A549 (cell line): ENCODE results near the gene CRB2.

Source experiments
- CBX8 ChIP-seq: fragments of 200-600 bp; sonication (generic); IDR thresholded peaks from 2 replicates; pipeline ENCODE4 v1.6.1; 2016
- CEBPB ChIP-seq, 2 experiments: fragments of >200 bp in 1 of 2; sonication (Bioruptor Twin) in 1 of 2; formaldehyde crosslinking in 1 of 2; IDR thresholded peaks; 2 replicates each; pipeline ENCODE4 v1.6.1; 2012 to 2016
- ESRRA ChIP-seq: fragments of 150-350 bp; IDR thresholded peaks from 2 replicates; pipeline ENCODE4 v1.6.1; 2014; ENCODE audit warnings: mild to moderate bottlenecking, low read length, borderline replicate concordance
- JUN ChIP-seq, 2 experiments: fragments of >200 bp; sonication (Bioruptor Twin); formaldehyde crosslinking; IDR thresholded peaks; 2 replicates in 1 of 2; 3 replicates in 1 of 2; pipeline ENCODE4 v1.6.1; 2016 to 2017
- MYC ChIP-seq: IDR thresholded peaks from 2 replicates; pipeline ENCODE4 v1.6.1; 2012; ENCODE audit warnings: mild to moderate bottlenecking, inconsistent platforms, low read length, improper control_type of control experiment, borderline replicate concordance
- NPAS2 ChIP-seq: fragments of 250-450 bp; sonication (Bioruptor Pico); IDR thresholded peaks from 2 replicates; pipeline ENCODE4 v1.8.0; 2022; ENCODE audit warnings: mild to moderate bottlenecking, moderate library complexity, borderline replicate concordance
- POLR2A ChIP-seq: IDR thresholded peaks from 2 replicates; pipeline ENCODE4 v1.6.1; 2012; ENCODE audit warnings: mild to moderate bottlenecking, low read length
- RAD21 ChIP-seq, 2 experiments: fragments of >200 bp in 1 of 2; sonication (Bioruptor Twin) in 1 of 2; formaldehyde crosslinking in 1 of 2; IDR thresholded peaks in 1 of 2; conservative IDR thresholded peaks in 1 of 2; 2 replicates in 1 of 2; 3 replicates in 1 of 2; pipeline ENCODE4 v1.6.1; 2012 to 2018; ENCODE audit warnings: inconsistent platforms in 1 of 2
- RCOR1 ChIP-seq: fragments of 150-350 bp; IDR thresholded peaks from 2 replicates; pipeline ENCODE4 v1.6.1; 2014; ENCODE audit warnings: antibody characterized with exemption, low read length, low read depth
- RFX5 ChIP-seq: fragments of 450-650 bp; IDR thresholded peaks from 2 replicates; pipeline ENCODE4 v1.7.1; 2014; ENCODE audit warnings: antibody characterized with exemption, mild to moderate bottlenecking, moderate library complexity
- TF ChIP-seq, protein P1 (sequence below): fragments of >200 bp; sonication (Bioruptor Twin); formaldehyde crosslinking; IDR thresholded peaks from 3 replicates; pipeline ENCODE4 v1.5.1; 2016
- TF ChIP-seq, protein P2 (sequence below): fragments of 450-650 bp; IDR thresholded peaks from 2 replicates; pipeline ENCODE4 v1.6.1; 2014; ENCODE audit warnings: antibody characterized with exemption
- TF ChIP-seq, protein P3 (sequence below): fragments of >200 bp; sonication (Bioruptor Twin); formaldehyde crosslinking; IDR thresholded peaks from 3 replicates; pipeline ENCODE4 v1.6.1; 2016
- TF ChIP-seq, protein P4 (sequence below): fragments of 250-450 bp; sonication (Bioruptor Pico); IDR thresholded peaks from 2 replicates; pipeline ENCODE4 v1.5.0; 2021; ENCODE audit warnings: mild to moderate bottlenecking, moderate library complexity, borderline replicate concordance

DNA sequence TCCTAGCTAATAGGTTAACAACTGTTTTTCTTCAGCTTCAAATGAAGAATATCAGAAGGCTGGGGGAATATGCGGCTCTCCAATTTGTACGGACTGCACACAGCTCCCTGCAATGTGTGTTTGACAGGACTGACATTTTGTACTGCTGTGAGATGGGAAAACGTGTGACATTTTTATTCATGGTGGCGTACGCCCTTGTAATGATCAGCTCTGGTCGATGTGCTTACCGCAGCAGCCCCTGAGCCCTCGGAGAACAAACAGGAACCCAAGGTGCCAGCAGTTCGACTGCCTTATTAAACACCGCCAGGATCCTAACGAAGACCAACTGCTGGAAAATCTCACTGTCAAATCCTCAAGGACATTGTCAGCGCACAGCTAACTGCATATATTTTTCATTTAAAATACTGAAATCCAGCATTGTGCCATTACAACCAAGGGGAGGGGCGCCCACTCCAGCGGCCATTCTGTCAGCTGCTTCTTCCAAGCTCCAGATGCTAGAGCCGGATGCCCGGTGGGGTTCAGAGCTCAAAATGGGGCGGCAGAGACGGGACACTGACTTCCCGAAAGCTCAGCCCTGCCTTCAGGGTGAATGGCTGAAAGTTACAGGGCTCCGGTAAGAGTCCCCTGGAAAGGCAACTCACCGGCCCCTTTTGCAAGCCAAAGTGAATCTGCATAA lies 66.8 kb downstream of the CRB2 start:
- no peak for TF ChIP-seq RCOR1
- TF ChIP-seq, protein P1, sequence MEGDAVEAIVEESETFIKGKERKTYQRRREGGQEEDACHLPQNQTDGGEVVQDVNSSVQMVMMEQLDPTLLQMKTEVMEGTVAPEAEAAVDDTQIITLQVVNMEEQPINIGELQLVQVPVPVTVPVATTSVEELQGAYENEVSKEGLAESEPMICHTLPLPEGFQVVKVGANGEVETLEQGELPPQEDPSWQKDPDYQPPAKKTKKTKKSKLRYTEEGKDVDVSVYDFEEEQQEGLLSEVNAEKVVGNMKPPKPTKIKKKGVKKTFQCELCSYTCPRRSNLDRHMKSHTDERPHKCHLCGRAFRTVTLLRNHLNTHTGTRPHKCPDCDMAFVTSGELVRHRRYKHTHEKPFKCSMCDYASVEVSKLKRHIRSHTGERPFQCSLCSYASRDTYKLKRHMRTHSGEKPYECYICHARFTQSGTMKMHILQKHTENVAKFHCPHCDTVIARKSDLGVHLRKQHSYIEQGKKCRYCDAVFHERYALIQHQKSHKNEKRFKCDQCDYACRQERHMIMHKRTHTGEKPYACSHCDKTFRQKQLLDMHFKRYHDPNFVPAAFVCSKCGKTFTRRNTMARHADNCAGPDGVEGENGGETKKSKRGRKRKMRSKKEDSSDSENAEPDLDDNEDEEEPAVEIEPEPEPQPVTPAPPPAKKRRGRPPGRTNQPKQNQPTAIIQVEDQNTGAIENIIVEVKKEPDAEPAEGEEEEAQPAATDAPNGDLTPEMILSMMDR = no peak
- no peak for TF ChIP-seq POLR2A
- TF ChIP-seq, protein P2, sequence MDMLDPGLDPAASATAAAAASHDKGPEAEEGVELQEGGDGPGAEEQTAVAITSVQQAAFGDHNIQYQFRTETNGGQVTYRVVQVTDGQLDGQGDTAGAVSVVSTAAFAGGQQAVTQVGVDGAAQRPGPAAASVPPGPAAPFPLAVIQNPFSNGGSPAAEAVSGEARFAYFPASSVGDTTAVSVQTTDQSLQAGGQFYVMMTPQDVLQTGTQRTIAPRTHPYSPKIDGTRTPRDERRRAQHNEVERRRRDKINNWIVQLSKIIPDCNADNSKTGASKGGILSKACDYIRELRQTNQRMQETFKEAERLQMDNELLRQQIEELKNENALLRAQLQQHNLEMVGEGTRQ = no peak
- no peak for TF ChIP-seq RFX5
- no peak for TF ChIP-seq ESRRA
- TF ChIP-seq RAD21 (conservative IDR thresholded peaks at IDR 0.05 in 1 of 2, IDR thresholded peaks at IDR 0.05 in 1 of 2) = no peak
- TF ChIP-seq, protein P3, sequence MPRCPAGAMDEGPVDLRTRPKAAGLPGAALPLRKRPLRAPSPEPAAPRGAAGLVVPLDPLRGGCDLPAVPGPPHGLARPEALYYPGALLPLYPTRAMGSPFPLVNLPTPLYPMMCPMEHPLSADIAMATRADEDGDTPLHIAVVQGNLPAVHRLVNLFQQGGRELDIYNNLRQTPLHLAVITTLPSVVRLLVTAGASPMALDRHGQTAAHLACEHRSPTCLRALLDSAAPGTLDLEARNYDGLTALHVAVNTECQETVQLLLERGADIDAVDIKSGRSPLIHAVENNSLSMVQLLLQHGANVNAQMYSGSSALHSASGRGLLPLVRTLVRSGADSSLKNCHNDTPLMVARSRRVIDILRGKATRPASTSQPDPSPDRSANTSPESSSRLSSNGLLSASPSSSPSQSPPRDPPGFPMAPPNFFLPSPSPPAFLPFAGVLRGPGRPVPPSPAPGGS = no peak
- TF ChIP-seq JUN (IDR thresholded peaks at IDR 0.05) = no peak
- TF ChIP-seq CBX8 = no peak
- TF ChIP-seq CEBPB (IDR thresholded peaks at IDR 0.05) = no peak
- TF ChIP-seq MYC = no peak
- TF ChIP-seq, protein P4, sequence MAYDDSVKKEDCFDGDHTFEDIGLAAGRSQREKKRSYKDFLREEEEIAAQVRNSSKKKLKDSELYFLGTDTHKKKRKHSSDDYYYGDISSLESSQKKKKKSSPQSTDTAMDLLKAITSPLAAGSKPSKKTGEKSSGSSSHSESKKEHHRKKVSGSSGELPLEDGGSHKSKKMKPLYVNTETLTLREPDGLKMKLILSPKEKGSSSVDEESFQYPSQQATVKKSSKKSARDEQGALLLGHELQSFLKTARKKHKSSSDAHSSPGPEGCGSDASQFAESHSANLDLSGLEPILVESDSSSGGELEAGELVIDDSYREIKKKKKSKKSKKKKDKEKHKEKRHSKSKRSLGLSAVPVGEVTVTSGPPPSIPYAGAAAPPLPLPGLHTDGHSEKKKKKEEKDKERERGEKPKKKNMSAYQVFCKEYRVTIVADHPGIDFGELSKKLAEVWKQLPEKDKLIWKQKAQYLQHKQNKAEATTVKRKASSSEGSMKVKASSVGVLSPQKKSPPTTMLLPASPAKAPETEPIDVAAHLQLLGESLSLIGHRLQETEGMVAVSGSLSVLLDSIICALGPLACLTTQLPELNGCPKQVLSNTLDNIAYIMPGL (CRISPR knock-in tag) = no peak
- no peak for TF ChIP-seq NPAS2 (CRISPR knock-in tag)
